GM12892 (cell line): ENCODE data around the gene POLR2I.

Experiments
- POLR2A ChIP-seq: IDR thresholded peaks from 2 replicates; pipeline ENCODE4 v1.6.1; 2011; ENCODE audit warnings: low read depth, low read length, control low read depth
- POLR2AphosphoS5 ChIP-seq: IDR thresholded peaks from 2 replicates; pipeline ENCODE4 v1.6.1; 2011; ENCODE audit warnings: low read depth, low read length, control low read depth

DNA sequence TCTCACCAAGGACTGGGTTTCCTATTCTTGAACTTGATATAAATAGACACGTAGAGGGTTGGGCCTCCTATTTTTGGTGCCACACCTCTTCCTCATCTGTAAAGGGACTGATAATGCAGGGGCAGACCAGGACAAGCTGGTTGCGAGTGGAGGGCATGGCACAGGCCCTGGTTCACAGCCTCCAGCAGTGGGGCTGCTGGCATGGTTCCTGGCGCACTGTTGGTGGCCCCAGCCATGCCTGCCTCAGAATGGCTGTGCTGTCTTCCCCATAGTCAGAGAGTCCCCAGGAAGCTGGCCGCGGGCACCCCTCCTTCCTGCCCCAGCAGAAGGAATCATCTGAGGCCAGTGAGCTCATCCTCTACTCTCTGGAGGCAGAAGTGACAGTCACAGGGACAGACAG lies 14.2 kb downstream of the POLR2I start:
- TF ChIP-seq POLR2A (no peak), POLR2AphosphoS5 (no peak)
